Nephron (organoid): ENCODE results near the gene DLG4.

Source experiments
- H3K27ac Mint-ChIP-seq, 3 experiments: 2 replicates each; pipeline ENCODE4 v1.8.0; 2020; ENCODE audit warnings: mixed read lengths in 3 of 3, mild to moderate bottlenecking in 2 of 3, moderate library complexity in 1 of 3
- H3K27me3 Mint-ChIP-seq: 2 replicates; pipeline ENCODE4 v1.8.0; 2021; ENCODE audit warnings: low read depth, mild to moderate bottlenecking, moderate library complexity, mixed read lengths
- H3K36me3 Mint-ChIP-seq: 2 replicates; pipeline ENCODE4 v1.8.0; 2020; ENCODE audit warnings: low read depth, mixed read lengths
- H3K4me1 Mint-ChIP-seq: 2 replicates; pipeline ENCODE4 v1.8.0; 2020; ENCODE audit warnings: mixed read lengths
- H3K4me3 Mint-ChIP-seq, 3 experiments: 2 replicates each; pipeline ENCODE4 v1.8.0; 2020; ENCODE audit warnings: mild to moderate bottlenecking in 3 of 3, mixed read lengths in 3 of 3, moderate library complexity in 2 of 3
- H3K9me3 Mint-ChIP-seq: 2 replicates; pipeline ENCODE4 v1.8.0; 2020; ENCODE audit warnings: mixed read lengths
- TF ChIP-seq, protein P1 (sequence below), 3 experiments: fragments of 200-600 bp; sonication (generic); IDR thresholded peaks; one replicate each; pipeline ENCODE4 v1.5.0; 2021; ENCODE audit warnings: antibody characterized with exemption in 3 of 3; ENCODE audit not compliant: unreplicated experiment in 3 of 3

The DLG4 gene

DNA sequence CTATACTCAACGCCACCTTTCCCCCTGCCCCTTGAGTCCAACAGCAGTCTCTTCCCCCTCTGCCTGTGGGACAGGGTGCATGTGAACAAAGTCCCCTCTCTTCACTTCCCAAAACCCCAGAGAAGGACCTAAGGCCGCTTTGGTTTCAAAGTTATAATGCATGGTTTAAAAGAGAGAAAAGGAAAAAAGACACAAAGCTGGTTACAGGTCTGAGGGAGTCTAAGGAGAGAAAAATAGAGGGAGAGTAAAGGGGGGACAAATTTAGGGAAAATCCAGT is 23.8 kb upstream of the DLG4 start:
- H3K36me3 Mint-ChIP-seq: peaks cover 55% of the 10 kb centered on the region
- no peaks in the 10 kb centered on the region for H3K9me3 Mint-ChIP-seq
- peak overlapping the region; percentile 96 to 100 (median 96) for H3K4me3 Mint-ChIP-seq
- no peaks in the 10 kb centered on the region for H3K27me3 Mint-ChIP-seq
- H3K27ac Mint-ChIP-seq: peak overlapping the region; percentile 99
- TF ChIP-seq, protein P1, sequence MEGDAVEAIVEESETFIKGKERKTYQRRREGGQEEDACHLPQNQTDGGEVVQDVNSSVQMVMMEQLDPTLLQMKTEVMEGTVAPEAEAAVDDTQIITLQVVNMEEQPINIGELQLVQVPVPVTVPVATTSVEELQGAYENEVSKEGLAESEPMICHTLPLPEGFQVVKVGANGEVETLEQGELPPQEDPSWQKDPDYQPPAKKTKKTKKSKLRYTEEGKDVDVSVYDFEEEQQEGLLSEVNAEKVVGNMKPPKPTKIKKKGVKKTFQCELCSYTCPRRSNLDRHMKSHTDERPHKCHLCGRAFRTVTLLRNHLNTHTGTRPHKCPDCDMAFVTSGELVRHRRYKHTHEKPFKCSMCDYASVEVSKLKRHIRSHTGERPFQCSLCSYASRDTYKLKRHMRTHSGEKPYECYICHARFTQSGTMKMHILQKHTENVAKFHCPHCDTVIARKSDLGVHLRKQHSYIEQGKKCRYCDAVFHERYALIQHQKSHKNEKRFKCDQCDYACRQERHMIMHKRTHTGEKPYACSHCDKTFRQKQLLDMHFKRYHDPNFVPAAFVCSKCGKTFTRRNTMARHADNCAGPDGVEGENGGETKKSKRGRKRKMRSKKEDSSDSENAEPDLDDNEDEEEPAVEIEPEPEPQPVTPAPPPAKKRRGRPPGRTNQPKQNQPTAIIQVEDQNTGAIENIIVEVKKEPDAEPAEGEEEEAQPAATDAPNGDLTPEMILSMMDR (IDR thresholded peaks at IDR 0.05; ENCODE audit: unreplicated experiment in 3 of 3): no peak
- H3K4me1 Mint-ChIP-seq: peaks cover 38% of the 10 kb centered on the region

DNA sequence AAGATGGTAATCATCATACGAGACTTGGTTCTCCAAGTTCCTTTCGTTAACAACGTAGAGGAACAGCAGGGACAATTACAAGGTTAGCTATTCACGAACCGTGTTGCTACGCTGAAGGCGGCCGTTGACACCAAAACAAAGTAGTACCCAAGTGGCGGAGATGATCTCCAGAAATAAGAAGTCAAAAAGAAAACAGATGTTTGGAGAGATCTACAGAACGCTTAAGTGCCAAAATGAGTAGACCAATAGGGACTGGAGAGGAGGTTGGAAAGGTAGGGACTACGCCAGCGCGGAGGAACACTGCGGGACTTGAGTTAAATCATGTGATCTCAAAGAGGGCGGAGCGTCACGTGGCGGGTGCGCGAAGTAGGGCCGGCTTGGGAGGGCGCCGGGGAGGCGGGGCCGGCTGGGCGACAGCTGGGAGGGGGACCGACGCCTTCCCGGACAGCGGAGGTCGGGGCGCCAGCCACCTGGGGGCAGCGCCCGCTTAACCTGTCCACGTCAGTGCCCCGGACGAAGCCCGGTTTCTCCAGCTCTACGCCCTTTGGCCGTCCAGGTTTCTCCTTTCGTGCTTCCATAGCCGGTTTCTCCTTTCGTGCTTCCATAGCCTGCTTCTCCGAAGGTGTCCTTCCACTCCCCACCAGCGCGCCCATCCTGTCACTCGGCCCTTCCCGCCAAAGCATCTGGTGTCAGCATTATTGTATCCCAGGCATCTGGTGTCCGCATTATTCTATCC is 23.2 kb upstream of the DLG4 start:
- Mint-ChIP-seq H3K36me3 (peaks cover 55% of the 10 kb centered on the region), H3K4me3 (peak overlapping the region; percentile 96 to 100 (median 96)), H3K27me3 (no peaks in the 10 kb centered on the region), H3K4me1 (peaks cover 37% of the 10 kb centered on the region), H3K9me3 (no peaks in the 10 kb centered on the region), H3K27ac (peak overlapping the region; percentile 99)
- TF ChIP-seq, protein P1 (IDR thresholded peaks at IDR 0.05; ENCODE audit: unreplicated experiment in 3 of 3): no peak

DNA sequence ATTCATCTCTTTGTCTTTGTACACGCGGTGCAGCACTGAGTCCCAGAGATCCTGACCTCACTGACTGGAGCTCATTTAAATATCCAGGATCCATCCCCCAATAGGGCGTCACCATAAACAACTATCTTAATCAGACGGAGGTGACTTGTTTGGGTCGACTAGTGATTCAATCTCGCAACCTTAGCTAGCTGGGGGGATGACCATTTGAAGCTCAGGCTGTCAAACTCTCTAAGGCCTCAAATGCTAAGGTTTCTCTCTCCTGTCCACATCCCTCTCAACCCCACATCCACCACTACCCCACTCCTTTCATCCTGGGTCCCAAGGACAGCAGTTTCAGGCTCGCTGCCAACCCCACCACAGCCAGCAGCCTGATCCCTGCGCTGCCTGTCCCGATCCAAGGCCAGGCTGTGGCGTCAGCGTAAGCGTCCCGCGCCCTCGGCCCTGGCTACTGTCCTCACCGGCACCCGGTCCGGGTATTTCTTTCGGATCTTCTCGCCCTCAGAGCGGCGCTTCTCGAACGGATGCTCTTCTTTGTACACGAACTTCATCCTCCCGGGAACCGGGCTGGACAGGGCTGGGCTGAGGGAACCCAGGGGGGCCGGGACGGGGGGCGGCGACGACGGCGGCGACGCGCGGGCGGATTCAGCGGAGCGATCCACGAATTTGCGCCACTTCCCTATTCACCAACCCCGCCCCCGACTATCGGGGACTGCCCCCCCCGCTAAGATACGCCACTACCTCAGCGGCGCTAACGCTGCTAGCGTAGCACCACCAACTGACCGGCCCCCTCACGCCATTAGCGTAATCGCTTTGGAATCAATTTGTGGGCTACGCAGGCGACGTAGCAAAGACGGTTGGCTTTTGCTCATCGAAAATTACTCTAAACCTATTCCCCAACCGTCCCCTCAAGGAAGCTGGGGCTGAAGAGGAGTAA is 22.4 kb upstream of the DLG4 start, which contains the start of gene GABARAP:
GABARAP (minus strand) TSS at position 667 of the 934 bp plus-strand sequence; CDS start at position 548, 119 bp downstream.
- Mint-ChIP-seq H3K4me1 (peaks cover 41% of the 10 kb centered on the region), H3K27ac (peak within 1 kb of the TSS; percentile 99), H3K9me3 (no peaks in the 10 kb centered on the region), H3K27me3 (no peaks in the 10 kb centered on the region), H3K36me3 (peaks cover 57% of the 10 kb centered on the region), H3K4me3 (peak within 1 kb of the TSS; percentile 96 to 100 (median 96))
- TF ChIP-seq, protein P1 (IDR thresholded peaks at IDR 0.05; ENCODE audit: unreplicated experiment in 3 of 3): no peak

DNA sequence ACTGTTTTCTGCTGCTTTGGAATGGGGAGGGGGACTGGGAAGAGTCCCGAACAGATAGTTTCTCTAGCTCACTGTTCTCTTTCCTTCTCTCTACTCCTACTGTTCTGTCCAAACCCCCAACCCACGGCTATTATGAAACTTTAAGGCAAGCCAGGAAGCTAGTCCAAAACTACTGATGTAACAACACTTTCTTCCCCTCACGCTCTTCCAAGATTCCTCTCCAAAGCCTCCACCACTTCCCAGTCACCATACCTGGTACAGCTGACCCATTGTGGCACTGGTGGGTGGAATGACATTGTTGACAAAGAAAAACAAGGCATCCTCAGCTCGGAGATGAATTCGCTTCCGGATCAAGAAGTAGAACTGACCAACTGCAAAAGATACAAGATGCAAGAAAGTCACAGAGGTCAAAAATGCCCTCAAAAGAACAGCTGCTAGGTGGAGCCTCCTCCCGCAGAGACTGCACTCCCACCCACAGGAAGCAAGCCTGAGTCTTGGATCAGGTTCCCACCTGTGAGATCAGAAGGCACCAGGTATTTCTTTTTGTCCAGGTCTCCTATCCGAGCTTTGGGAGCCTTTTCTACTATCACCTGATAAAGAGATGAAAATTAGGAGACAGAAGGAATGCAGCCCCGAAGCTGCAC is 21.6 kb upstream of the DLG4 start:
- peak overlapping the region; percentile 96 to 100 (median 96) for H3K4me3 Mint-ChIP-seq
- H3K36me3 Mint-ChIP-seq: peaks cover 54% of the 10 kb centered on the region
- H3K9me3 Mint-ChIP-seq: no peaks in the 10 kb centered on the region
- TF ChIP-seq, protein P1 (IDR thresholded peaks at IDR 0.05; ENCODE audit: unreplicated experiment in 3 of 3): no peak
- peak overlapping the region; percentile 99 for H3K27ac Mint-ChIP-seq
- H3K4me1 Mint-ChIP-seq: peaks cover 46% of the 10 kb centered on the region
- no peaks in the 10 kb centered on the region for H3K27me3 Mint-ChIP-seq

DNA sequence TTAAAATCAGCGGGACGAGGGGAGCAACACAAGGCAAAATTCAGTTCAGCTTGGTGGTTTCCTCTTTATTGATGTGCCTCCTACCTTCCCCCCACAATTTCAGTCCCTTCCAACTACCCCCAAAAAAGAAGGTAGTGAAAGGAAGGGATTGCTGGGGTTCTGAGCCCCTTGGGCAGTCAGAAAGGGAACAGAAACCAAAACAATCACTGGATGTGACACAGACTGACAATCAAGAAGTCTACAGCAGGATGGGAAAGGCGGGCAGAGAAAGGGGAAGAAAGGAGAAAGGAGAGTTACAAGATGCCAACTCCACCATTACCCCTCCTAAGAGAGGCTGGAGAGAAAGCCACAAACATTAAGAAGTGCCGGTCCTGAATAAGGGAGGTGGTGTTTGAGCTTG is 20.7 kb upstream of the DLG4 start:
- TF ChIP-seq, protein P1 (IDR thresholded peaks at IDR 0.05; ENCODE audit: unreplicated experiment in 3 of 3): no peak
- Mint-ChIP-seq H3K9me3 (no peaks in the 10 kb centered on the region), H3K27me3 (no peaks in the 10 kb centered on the region), H3K36me3 (peaks cover 57% of the 10 kb centered on the region), H3K4me3 (peak overlapping the region; percentile 96 to 100 (median 96)), H3K4me1 (peaks cover 46% of the 10 kb centered on the region), H3K27ac (peak overlapping the region; percentile 99)
